GM12891 (cell line): Measurements from ENCODE around the gene H1-8.

Experiments
- PAX5 ChIP-seq: IDR thresholded peaks from 2 replicates; pipeline ENCODE4 v1.6.1; 2011; ENCODE audit warnings: low read length, moderate library complexity, mild to moderate bottlenecking; ENCODE audit not compliant: insufficient read depth, severe bottlenecking
- POLR2A ChIP-seq: IDR thresholded peaks from 2 replicates; pipeline ENCODE4 v1.6.1; 2011; ENCODE audit warnings: low read depth, low read length, control low read depth
- POLR2AphosphoS5 ChIP-seq: IDR thresholded peaks from 2 replicates; pipeline ENCODE4 v1.6.1; 2011; ENCODE audit warnings: low read depth, low read length, control low read depth
- POU2F2 ChIP-seq: IDR thresholded peaks from 2 replicates; pipeline ENCODE4 v1.6.1; 2011; ENCODE audit warnings: low read depth, mild to moderate bottlenecking, control low read depth, low read length, moderate library complexity
- TAF1 ChIP-seq: IDR thresholded peaks from 2 replicates; pipeline ENCODE4 v1.6.1; 2011; ENCODE audit warnings: low read depth, low read length, control low read depth

DNA sequence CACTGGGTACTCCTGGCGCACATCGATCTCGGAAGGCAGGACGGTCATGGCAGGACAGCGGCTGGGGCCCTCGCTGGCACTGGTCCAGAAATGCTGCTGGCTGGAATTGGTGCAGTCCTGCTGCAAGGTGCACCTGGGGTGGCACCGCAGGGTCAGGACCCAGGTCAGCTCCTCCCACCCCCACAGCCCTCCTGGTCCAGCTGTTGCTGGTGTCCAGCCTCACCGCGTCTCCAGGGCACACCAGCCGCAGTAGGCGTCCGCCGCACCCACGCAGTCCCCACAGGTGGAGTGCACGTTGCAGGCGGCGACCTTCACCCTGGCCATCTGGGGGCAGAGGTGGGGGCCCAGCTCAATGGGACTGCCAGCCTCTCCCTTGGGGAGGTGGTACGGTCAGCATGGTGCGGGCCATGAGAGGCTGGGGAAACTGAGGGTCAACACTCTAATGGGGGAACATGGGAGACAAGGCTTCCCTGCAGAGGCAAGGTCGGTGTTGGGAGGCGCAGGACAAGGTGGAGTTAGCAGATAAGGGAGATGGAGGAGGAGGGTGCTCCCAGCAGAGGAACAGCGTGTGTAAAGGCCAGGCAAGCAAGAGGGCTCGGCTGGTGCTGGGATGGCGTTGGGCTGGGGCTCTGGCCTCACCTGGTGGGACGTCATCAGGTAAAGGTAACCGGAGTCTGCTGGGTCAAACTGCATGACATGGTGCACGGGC lies 43.1 kb downstream of the H1-8 start:
- TF ChIP-seq POLR2A (no peak), POLR2AphosphoS5 (no peak), TAF1 (no peak), PAX5 (no peak), POU2F2 (no peak)
